GM12875 (cell line): ENCODE measurements around the gene MYL12A.
"Not testable (repeated sequence)": the region's sequence is repeated elsewhere in the genome, so short reads cannot be mapped to it uniquely, and the experiment has no call there.

Experiments
- H3K4me3 ChIP-seq: one replicate; pipeline ENCODE4 v1.5.1; 2011; ENCODE audit warnings: low read depth, low read length, control low read depth
- TF ChIP-seq, protein P1 (sequence below): IDR thresholded peaks from 2 replicates; pipeline ENCODE4 v1.5.1; 2011; ENCODE audit warnings: low read depth, mild to moderate bottlenecking, control low read depth, inconsistent platforms, low read length, moderate library complexity, borderline replicate concordance; ENCODE audit not compliant: insufficient read depth

Gene MYL12A

DNA sequence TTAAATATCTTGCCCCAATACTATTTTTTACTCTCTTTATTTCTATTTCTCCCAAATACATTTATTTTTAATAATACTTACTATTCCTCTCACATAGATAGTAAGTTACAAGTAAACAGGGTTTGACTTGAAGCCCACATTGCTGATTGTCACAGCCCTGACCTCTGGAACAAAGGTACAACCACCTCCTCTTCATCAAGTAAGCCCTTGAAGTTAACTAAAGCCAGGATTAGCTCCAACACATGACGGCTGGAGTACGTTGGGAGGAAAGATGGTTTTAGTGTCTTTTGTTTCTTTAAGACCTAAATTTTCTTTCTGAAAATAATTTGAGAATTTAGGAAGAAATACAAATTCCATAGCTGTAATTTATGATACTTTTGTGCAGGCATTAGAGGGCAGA lies 28.8 kb upstream of the MYL12A start:
- TF ChIP-seq, protein P1, sequence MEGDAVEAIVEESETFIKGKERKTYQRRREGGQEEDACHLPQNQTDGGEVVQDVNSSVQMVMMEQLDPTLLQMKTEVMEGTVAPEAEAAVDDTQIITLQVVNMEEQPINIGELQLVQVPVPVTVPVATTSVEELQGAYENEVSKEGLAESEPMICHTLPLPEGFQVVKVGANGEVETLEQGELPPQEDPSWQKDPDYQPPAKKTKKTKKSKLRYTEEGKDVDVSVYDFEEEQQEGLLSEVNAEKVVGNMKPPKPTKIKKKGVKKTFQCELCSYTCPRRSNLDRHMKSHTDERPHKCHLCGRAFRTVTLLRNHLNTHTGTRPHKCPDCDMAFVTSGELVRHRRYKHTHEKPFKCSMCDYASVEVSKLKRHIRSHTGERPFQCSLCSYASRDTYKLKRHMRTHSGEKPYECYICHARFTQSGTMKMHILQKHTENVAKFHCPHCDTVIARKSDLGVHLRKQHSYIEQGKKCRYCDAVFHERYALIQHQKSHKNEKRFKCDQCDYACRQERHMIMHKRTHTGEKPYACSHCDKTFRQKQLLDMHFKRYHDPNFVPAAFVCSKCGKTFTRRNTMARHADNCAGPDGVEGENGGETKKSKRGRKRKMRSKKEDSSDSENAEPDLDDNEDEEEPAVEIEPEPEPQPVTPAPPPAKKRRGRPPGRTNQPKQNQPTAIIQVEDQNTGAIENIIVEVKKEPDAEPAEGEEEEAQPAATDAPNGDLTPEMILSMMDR = no peak
- H3K4me3 ChIP-seq = no peak overlapping the region

DNA sequence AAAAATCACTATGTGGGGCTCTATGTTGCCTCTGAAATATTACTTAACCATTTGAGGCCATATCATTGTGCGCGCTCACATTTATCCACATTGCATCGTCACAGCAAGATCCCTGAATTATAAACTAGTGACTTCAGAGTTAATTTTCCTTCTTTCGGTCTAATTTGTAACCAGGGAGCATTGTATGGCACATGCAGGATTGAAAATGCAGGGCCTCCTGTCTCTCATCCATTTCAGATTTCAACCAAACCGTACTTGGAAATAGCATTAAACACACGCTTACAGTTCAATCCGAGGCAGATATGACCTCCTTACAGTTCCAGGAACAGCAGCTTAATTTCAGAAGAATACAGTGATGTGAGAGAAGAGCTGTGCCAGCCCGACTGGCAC lies 28.4 kb upstream of the MYL12A start:
- TF ChIP-seq, protein P1 = no peak
- no peak overlapping the region for H3K4me3 ChIP-seq

DNA sequence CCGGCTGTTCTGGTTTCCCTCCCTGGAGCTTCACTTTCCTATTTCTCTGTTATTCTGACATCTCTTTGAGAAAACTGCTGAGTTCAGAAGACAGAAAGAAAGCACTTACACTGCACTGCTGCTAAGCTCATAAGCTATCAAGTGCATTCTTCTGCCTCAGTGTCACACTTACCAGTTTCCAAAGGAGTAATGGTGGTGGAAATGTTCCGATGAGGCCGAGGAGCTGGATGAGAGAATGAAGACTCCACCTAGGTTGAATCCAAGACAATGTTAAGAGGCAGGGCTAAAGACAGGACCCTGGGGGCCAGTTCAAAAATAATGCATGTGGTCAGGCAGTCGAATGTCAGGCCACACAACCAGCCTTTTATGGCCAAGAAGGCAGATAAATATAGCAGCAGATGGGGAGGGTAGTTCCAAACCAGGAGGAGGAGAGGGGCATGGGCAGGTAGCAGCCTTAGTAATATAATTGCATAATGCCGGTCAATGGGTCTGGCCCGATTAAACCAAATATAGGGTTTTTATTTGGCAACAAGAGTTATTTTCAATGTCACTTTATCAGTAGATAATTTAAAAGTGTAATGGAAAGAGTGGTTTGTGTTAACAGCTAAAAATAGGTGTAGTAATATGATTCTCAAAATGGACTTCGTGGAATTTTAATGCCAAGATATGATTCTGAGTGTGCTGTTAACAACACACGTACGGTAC lies 27.8 kb upstream of the MYL12A start, which contains the start of gene MYOM1:
TSS of gene MYOM1 (minus strand) at position 338 of the 705 bp plus-strand sequence. CDS start 4,745 bp downstream, outside the sequence.
- TF ChIP-seq, protein P1 = no peak
- no peak within 1 kb of the TSS for H3K4me3 ChIP-seq

DNA sequence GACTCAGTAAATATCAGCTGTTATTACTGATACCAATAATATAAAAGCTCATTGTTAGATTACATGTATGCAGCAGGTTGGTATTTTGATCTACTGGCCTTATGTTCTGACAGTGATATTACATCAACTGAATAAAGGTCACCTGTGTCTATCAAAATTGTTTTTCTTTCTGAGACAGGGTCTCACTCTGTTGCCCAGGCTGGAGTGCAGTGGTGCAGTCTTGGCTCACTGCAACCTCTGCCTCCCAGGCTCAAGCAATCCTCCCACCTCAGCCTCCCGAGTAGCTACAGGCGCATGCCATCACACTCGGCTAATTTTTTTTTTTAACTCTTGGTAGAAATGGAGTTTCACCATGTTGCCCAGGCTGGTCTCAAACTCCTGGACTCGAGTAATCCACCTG lies 26.7 kb upstream of the MYL12A start:
- H3K4me3 ChIP-seq = not testable (repeated sequence)

DNA sequence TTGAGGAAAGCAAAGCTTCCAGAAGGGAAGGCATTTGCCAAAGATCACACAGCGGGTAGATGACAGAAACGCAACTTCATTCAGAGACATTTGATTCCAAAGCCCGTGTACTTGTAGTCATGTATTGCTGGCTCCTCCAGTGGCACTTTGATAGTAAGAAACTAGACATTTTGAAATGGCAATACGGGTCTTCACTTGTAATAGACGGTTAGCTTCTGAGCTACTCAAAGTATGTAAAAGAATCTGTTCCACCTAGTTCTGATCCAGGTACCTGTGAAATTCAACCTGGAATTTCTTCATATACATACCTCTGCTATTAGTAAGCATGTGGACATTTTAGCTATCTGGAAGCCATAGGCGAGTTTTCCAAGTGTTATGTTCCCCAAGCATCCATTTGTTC lies 26.1 kb upstream of the MYL12A start:
- TF ChIP-seq, protein P1 = no peak

DNA sequence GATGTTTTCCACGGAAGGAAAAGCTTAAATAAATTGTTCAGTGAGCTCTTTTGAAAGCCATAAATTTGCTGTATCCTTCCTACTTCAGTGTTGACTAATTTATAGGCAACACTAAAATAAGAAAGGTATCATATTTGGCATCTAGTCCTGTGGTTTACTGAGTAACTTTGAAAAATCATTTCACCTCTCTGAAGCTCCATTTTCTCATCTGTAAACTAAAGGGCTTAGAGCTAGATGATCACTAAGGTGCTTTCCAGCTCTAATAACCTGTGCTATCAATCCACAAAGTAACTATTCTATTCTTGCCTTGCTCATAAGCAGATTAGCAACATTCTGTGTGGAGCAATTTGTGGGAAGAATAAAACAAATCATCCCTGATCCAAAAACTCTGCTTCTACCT lies 24.2 kb upstream of the MYL12A start:
- TF ChIP-seq, protein P1 = no peak
- H3K4me3 ChIP-seq = no peak overlapping the region

More for the DNA sequence above, 26.1 kb upstream of the MYL12A start:
- no peak overlapping the region for H3K4me3 ChIP-seq

DNA sequence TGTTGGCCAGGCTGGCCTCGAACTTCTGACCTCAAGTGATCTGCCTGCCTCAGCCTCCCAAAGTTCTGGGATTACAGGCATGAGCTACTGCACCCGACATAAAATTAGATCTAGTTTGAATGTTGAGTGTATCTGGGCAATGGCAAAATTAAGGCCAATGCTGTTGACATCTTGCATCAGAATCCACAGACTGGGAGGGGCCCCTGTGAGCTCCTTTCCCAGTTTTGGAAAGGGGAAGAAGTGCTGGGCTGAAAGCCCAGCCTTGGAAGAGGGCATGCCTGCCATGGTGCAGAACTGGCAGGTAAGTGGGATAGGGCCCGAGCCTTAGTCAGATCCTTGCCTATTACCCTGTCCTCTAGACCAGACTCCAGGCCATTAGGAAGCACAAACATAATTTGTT lies 23.4 kb upstream of the MYL12A start:
- H3K4me3 ChIP-seq = no peak overlapping the region
- TF ChIP-seq, protein P1 = no peak
